GM10266 (cell line): ENCODE measurements around the gene PRR11.

Source experiments
- DNase-seq: peaks from one replicate; pipeline ENCODE4 v3.0.0; 2012; ENCODE audit errors: extremely low spot score
- TF ChIP-seq, protein P1 (sequence below): IDR thresholded peaks from 2 replicates; pipeline ENCODE4 v1.5.1; 2012; ENCODE audit warnings: mild to moderate bottlenecking, low read depth; ENCODE audit not compliant: control insufficient read depth, insufficient read depth; ENCODE audit errors: missing control alignments

Gene PRR11

DNA sequence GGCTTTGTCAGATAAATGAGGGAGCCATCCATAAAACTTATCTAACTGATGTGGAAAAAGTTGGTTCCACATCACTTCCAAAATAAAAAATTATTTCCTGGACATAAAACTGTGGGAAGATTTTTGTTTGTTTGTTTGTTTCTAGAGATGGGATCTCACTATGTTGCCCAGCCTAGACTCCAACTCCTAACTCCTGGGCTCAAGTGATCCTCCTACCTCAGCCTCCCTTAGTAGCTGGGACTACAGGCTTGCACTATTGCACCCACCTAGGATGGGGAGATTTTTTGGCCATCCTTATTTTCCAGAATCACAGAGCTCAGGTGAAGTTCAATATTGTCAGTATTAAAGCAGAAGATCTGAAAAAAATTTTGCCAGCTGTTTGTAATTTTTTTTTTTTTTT, 30.5 kb downstream of the PRR11 start:
- DNase-seq: no peak
- TF ChIP-seq, protein P1, sequence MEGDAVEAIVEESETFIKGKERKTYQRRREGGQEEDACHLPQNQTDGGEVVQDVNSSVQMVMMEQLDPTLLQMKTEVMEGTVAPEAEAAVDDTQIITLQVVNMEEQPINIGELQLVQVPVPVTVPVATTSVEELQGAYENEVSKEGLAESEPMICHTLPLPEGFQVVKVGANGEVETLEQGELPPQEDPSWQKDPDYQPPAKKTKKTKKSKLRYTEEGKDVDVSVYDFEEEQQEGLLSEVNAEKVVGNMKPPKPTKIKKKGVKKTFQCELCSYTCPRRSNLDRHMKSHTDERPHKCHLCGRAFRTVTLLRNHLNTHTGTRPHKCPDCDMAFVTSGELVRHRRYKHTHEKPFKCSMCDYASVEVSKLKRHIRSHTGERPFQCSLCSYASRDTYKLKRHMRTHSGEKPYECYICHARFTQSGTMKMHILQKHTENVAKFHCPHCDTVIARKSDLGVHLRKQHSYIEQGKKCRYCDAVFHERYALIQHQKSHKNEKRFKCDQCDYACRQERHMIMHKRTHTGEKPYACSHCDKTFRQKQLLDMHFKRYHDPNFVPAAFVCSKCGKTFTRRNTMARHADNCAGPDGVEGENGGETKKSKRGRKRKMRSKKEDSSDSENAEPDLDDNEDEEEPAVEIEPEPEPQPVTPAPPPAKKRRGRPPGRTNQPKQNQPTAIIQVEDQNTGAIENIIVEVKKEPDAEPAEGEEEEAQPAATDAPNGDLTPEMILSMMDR: no peak

DNA sequence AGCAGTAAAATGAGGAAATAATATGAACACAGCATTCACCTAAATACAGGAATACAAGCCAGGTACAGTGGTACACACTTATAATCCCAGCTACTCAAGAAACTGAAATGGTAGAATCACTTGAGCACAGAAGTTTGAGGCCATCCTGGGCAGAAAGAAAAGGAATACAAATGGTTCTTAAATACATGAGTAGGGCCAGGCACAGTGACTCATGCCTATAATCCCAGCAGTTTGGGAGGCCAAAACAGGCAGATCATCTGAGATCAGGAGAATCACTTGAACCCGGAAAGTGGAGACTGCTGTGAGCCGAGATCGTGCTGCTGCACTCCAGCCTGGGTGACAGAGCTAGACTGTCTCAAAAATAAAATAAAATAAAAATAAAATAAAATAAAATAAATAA, 31.3 kb downstream of the PRR11 start:
- DNase-seq: no peak
- TF ChIP-seq, protein P1: no peak

DNA sequence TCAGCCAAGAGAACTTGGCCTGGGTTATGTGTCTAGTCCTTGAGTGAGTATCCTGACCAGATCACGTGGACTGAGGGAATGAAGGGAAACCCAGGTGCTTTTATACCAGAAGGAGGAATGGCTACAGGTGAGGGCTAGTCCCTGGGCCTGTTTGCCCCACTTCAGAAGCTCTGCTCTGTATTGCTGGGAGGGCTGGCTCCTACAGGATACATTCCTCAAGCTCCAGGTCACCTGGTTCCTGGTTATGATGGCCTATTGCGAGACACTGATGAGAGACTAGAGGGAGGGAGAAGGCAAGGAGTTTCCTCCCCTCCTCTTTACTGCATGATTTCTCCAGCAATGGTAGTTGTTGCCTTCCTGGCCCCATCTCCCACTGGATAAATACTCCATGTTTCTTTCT, 35.3 kb downstream of the PRR11 start:
- DNase-seq: no peak
- TF ChIP-seq, protein P1: no peak

DNA sequence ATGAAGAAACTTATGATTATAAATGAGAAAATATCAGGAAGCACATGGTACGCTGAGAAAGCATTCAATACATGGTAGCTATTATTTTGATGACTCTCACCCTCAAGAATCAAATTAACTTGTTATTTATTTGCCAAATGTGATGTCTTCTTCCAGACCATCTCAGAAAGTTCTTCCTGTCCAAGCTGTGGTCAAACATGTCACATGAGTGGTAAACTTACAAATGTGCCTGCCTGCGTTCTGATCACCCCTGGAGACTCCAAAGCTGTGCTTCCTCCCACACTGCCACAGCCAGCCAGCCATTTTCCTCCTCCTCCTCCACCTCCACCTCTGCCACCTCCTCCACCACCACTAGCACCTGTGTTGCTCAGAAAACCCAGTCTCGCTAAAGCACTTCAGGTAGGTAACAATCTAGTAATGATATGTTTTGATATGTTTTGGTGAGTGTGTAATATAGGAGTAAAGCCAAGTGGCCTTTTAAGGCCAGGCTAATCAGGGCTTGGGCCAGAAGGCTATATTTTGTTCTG, 37.9 kb downstream of the PRR11 start:
- no peak for DNase-seq
- TF ChIP-seq, protein P1: no peak

DNA sequence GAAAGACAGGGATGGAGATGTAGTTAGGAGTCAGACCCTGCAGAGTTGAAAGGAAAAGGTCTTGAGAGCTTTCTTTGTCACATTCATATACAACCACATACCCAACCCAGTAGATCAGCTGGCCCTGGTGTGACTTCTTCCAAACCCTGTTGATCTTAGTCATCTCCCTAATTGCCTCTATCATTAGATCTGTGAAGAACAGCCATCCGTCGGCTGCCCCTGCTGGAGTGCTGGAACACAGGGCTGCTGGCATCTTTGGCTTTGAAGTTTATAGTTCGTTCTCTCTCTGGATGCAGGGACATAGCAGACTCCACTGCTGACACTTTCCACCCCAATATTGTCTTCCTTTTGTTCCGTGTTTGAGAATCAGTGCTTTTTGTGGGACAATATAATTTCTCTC, 43.9 kb downstream of the PRR11 start:
- no peak for DNase-seq
- TF ChIP-seq, protein P1: no peak

DNA sequence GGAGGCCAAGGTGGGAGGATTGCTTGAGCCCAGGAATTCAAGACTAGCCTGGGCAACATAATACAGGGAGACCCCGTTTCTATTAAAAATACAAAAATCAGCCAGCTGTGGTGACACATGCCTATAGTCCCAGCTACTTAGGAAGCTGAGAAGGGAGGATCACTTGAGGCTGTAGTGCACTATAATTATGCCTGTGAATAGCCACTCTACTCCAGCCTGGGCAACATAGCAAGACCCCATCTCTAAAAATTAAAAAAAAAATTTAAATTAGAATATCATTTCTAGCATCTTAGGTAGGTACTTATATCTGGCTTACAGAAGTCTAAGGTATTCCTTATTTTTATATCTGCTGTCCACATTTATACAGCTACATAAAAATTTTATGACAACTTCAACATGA, 46.8 kb downstream of the PRR11 start:
- DNase-seq: no peak
- TF ChIP-seq, protein P1: no peak

DNA sequence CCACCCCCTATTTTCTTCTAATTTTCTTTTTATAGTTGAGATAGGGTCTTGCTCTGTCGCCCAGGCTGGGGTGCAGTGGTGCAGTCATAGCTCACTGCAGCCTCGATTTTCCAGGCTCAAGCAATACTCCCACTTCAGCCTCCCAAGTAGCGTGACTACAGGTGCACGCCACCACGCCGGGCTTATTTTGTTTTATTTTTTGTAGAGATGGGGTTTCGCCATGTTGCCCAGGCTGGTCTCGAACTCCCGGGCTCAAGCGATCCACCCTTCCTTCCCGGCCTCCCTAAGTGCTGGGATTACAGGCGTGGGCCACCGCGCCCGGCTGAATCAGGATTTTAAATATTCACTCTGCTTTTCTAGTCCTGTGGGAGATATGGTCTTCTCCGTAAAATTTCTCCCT, 63.8 kb downstream of the PRR11 start:
- TF ChIP-seq, protein P1: no peak
- DNase-seq: no peak
